Gastrocnemius medialis (tissue), 4 donors: ENCODE measurements around the gene NOB1.

Source experiments
- POLR2A ChIP-seq, 2 donors: fragments of 450-650 bp; IDR thresholded peaks; one replicate each; pipeline ENCODE4 v1.6.1; 2017; ENCODE audit warnings: antibody characterized with exemption in 2 of 2, mild to moderate bottlenecking in 2 of 2, moderate library complexity in 2 of 2
- TF ChIP-seq, protein P1 (sequence below), 5 experiments: fragments of 450-650 bp in 3 of 5; fragments of 200-600 bp in 2 of 5; sonication (generic) in 2 of 5; IDR thresholded peaks in 4 of 5; conservative IDR thresholded peaks in 1 of 5; 1 replicate in 4 of 5; 2 replicates in 1 of 5; pipeline ENCODE4 v1.5.1; 2016 to 2019; ENCODE audit warnings: antibody characterized with exemption in 5 of 5, mild to moderate bottlenecking in 3 of 5, moderate library complexity in 3 of 5

GRCh38 chr16:69741519-69741918, 13.2 kb downstream of the NOB1 start:
- TF ChIP-seq, protein P1, sequence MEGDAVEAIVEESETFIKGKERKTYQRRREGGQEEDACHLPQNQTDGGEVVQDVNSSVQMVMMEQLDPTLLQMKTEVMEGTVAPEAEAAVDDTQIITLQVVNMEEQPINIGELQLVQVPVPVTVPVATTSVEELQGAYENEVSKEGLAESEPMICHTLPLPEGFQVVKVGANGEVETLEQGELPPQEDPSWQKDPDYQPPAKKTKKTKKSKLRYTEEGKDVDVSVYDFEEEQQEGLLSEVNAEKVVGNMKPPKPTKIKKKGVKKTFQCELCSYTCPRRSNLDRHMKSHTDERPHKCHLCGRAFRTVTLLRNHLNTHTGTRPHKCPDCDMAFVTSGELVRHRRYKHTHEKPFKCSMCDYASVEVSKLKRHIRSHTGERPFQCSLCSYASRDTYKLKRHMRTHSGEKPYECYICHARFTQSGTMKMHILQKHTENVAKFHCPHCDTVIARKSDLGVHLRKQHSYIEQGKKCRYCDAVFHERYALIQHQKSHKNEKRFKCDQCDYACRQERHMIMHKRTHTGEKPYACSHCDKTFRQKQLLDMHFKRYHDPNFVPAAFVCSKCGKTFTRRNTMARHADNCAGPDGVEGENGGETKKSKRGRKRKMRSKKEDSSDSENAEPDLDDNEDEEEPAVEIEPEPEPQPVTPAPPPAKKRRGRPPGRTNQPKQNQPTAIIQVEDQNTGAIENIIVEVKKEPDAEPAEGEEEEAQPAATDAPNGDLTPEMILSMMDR (IDR thresholded peaks at IDR 0.05 in 4 of 5, conservative IDR thresholded peaks at IDR 0.05 in 1 of 5), result no peak
- TF ChIP-seq POLR2A (IDR thresholded peaks at IDR 0.05), result no peak
